Stimulated activated CD4-positive, alpha-beta T cell treated with anti-CD3 and anti-CD28 coated beads, Interleukin-1b, Interleukin-23, amount 100 ng/mL, for 48 hours (primary cell): ENCODE measurements around the gene RIMBP2.

Experiments used
- DNase-seq: peaks from one replicate; pipeline ENCODE4 v3.0.0-alpha.2; 2020

Gene RIMBP2

DNA sequence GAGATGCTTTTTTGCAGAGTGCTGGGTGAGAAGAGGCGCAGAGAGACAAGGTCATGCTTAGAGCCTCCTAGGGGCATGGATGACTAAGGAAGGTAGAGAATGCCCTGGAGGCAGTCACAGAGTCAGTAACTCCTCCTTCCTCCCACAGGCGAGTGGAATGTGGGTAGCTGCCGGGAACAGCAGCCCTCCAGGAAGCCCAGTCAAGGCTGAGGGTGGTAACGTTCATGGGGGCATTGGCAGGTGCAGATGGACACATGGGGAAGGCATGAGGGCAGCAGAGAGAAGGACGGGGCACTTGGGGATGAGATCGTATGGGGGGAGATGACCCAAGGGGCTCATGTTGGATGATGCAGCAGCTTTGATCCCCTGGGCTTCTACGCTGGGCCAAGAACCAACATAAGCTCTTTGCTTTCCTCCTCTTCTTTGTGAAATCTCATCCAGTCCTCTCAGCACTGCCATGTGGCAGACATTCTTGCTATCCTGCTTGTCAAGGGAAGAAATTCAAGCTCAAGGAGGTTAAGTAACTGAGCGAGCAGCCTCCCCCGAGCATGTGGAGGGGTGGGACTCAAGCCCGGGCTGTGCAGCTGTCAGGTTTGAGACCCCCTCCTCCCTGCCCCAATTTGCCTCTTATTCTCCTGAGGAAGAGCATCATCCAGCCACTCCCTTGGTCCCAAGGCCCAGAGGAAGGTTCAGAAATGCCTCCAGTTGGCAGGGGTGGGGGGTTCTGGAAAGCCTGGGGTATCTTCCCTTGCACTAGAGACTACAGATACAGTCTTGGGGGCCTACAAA, 190.5 kb downstream of the RIMBP2 start:
- DNase-seq = no peak

DNA sequence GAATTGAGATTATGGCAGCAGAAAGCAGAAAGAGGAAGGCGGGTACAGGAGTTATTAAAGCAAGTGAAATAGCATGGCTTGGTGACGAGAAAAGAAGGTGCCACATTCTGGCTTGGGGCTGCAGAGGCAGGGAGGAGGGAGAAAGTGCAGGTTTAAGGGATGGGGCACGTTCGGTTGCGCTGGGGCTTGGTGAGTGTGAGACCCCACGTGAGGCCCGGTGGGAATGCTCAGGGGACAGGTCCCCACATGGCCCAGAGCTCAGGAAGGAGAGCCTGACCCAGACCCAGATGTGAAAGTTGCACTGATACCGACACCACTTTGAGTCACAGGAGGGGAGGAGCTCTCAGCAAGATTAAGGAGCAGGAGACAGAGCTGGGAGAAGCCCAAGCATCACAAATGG, 191.3 kb downstream of the RIMBP2 start:
- no peak for DNase-seq

DNA sequence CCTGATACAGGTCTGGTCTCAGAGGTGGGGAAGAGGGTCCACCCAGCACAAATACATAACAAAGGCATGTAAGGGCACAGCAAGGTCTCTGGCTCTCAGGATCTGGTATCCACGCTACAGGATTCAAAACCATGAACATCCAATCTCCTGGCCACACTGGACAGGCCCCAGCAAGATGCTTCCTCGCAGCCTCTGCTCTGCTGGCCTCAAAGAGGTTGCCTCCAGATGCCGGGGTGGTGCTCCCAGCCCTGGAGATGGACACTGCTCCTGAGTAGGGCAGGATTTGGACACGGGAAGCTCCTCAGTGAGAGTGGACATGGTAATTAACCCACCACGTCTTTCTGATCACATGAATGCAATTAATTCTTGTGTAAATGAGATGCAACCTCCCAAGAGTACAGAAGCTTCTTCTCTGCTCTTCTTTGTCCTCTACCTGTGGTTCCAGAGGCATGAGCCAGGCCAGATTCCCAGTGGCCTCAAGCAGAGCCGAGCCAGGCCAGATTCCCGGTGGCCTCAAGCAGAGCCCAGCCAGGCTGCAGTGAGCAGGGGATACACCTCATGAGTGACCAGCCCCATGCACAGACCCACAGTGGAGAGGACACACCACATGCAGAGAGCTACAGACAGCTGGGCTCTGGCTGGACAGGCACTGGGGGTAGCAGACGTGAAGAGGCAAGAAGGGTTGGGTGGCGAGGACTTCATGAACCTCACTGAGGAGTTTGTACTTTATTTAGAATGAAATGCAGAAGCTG, 192.1 kb downstream of the RIMBP2 start:
- no peak for DNase-seq

DNA sequence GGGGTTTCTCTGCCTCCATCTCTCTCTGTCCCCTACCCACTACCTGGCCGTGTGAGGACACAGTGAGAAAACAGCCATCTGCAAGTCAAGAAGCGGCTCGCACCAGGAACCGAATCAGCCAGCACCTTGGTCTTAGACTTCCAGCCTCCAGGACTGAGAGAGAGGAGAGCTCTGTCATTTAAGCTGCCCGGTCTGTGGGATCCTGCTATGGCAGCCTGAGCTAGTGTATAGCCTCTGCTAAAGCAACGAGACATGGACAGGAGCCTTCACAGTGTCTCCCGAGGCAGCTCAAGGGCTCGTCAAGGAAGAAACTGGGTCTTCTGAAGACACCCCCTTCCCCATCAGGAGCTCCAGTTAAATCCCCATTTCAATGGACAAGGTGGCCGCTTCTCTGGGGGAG, 192.9 kb downstream of the RIMBP2 start:
- DNase-seq = no peak

- no peak for DNase-seq
These were observed 193.8 kb downstream of the RIMBP2 start for GRCh38 chr12:130522244-130522834.

DNA sequence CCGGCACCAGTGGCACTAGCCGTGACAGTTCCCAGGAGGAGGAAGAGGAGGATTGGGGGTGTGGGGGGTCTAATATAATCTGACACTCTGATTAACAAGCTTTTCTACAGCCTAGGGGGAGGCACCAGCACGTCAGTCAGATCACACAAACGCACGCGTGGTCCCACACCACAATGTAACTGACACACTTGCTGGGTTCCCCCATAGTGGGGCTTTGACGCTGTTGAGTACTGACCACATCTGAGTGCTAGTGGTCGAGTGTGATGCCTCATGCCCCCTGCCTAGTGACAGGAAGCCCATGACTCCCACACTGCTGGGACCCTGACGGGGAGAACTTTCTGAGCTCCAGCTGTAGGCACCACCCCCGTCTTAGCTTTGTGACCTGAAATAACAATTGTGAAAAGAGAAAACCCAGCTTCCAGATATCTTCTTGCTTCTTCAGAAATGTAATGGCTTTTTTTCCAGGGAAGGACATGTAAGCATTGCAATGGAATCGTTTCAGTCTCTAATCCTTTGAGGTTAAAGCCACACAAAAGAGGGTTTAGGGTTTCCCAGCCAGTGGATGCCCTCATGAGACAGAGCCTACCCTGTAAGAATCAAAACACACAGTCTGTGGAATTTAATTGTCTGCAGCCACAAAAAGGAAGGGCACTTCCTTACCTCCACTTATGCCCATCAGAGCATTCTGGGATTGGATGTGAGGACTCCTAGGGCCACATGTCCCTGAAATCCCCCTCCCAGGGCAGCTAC, 194.5 kb downstream of the RIMBP2 start:
- no peak for DNase-seq

DNA sequence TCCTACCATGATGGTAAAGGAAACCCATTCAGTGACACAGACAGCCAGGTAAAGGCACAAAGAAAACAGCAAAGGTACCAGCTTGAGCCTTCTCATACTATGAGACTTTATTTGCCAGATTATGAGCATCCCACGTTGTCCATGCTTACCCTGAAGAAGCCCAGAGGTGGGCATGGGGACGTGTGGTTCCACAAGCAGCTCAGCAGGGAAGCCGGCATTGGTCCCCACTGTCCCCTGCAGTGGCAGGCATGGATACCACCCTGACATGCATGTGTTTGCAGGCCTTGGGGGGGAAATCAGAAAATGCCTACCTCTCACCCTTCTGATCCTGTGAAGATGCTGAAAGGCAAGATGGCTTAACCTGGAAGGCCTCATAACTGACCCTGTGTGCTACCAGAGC, 195.3 kb downstream of the RIMBP2 start:
- DNase-seq = no peak

DNA sequence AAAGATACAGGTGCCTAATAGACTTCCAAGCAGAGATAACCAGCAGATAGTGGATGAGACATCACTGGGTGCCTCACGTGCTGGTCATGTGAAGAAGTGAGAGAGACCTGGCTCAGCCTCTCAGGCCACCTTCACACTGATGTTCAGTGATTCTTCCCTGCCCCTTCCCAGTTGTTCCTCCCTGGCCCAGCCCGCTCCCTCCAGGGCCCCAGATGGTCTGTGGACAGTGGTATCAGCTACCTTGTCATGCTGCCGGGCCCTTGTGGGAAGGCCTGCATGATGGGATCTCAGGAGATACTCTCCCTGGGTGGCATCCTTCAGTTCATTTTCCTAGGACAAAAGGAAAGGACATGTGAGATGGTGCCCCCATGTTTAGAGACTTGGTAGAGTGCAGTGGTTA, 198.5 kb downstream of the RIMBP2 start:
- DNase-seq = no peak

DNA sequence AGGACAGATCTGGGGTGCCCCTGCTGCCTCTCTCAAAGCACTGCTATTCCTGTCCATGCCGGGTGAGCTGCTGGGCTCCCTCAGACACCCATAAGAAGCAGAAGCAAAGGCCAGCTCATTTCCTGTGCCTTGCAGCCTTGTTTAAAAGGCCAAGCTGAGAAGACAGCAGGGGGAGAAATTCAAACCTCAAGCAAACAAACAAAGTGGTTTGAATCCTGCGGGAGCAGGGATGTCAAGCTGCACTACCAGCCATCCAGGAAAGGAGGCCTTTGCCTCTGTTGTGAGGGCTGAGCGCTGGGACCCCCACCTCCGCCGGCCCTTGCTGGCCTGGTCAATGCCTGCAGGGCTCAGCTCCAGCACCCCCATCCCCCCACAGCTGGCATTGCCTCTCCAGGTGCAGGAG, 201.9 kb downstream of the RIMBP2 start:
- DNase-seq = no peak

- DNase-seq = no peak
These were observed 202.5 kb downstream of the RIMBP2 start for GRCh38 chr12:130513556-130513955.

- DNase-seq = no peak
These were observed 204.8 kb downstream of the RIMBP2 start for GRCh38 chr12:130511285-130511684.

GRCh38 chr12:130509454-130509853, 206.6 kb downstream of the RIMBP2 start:
- DNase-seq = no peak

DNA sequence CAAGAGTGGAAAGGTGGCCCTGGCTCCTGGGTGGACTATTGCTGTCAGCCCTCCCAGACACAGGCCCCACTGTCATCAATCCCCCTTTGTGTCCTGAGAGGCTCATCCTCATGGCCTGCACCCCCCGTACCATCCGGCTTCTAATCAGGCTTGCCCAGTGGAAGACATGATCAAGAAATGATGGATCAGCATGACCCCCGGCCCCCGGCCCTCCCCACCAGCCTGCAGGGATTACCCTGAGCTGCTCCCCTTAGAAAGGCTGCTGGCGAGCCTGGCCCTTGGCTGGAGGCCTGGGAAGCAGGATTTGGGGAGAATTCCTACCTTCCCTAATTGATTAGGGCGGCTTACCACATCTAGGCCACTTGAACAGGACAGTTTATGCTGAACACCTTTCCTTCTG, 207.3 kb downstream of the RIMBP2 start:
- DNase-seq = no peak

GRCh38 chr12:130508318-130508717, 207.8 kb downstream of the RIMBP2 start:
- no peak for DNase-seq

DNA sequence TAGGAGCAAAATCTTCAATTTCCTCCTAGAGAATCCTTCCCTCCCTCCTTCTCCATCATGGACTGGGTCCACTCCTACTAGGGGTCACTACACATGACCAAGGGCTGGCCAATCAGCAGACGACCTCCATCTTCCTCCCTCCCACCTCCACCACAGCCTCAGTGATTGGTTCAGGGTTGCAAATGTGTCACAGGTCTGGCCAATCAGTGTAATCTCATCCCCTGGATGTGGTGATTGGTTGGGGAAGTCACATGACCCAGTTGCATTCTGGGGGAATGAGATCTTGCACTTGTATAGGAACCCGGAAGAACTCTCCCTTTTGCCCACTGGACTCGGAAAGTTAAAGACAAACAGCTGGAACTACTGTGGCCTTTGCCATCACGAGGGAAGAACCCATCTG, 209.3 kb downstream of the RIMBP2 start:
- no peak for DNase-seq

DNA sequence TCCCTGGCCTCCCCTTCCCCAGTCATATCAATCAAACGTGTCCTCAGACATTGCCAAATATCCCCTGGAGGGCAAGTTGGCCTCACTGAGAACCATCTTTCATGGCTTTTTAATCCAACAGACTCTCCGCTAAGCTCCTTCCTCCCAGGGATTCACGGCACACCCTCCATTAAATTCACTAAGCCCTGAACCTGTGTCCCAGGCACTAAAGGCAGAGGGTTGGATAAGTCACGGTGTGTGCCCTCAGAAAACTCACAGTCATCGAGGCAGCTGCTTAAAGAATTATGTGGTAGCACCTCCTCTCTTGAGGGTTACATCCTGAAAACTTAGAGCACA, 211.3 kb downstream of the RIMBP2 start:
- no peak for DNase-seq

- DNase-seq = no peak
These were observed 211.8 kb downstream of the RIMBP2 start for GRCh38 chr12:130504110-130504839.

DNA sequence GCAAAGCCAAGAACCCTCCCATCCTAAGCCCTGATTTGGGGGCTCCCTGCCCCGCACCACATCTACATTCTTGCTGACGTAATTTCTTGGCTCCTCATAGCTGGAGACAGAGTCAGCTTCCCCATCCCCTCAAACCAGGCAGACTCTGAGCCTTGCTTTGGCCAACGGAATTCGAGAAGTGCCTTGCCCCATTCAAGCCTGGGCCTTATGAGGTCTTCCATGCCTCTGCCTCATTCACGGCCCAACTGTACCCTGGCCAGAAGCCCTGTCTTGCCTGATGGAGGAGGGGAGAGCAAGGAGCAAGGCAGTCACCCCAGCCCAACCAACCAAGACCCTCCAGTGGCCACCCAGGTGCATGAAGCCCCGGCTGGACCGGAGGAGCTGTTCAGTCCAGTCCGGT, 214.3 kb downstream of the RIMBP2 start:
- no peak for DNase-seq

GRCh38 chr12:130500835-130501330, 215.2 kb downstream of the RIMBP2 start:
- DNase-seq = no peak

DNA sequence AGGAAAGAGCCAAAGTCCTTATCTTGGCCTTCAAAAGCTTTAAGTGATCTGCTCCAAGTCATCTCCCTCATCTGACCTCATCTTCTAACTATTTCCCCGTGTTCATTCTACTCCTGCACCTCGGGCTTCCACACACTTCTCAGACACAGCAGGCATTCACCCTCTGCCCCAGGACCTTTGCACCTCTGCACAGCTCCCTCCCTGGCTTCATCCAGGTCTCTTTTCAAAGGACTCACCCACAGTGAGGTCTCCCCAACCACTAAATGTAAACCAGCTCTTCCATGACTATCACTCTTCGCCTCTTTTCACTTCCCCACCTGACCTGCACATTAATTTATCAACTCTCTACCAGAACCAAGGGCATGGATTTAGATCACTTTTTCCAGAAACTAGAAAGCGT, 216.6 kb downstream of the RIMBP2 start:
- DNase-seq = no peak

DNA sequence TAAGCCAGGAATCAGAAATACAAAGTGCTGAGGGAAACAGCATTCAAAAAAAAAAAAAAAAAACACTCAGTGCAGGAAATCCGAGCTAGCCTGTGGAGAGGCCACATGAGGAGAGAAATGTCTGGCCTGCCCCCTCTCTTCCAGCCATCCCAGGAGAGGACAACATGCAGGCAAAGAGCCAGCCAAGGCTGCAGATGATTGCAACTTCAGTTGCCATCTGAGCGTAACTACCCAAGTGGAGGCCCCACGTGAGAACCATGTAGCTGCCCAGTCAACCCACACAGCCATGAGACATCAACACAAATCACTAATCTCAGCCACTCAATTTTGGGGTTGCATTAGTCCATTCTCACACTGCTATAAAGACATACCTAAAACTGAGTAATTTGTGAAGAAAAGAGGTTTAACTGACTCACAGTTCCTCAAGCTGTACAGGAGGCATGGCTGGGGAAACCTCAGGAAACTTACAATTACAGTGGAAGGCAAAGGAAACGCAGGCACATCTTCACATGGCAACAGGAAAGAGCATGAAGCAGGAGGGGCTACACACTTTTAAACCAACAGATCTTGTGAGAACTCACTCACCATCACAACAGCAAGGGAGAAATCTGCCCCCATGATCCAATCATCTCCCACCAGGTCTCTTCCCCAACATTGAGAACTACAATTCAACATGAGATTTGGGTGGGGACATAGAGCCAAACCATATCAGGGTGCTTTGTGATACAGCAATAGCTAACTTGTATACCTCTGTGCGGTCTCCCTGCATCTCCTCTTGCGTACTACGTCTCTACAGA, 217.3 kb downstream of the RIMBP2 start:
- DNase-seq = no peak

DNA sequence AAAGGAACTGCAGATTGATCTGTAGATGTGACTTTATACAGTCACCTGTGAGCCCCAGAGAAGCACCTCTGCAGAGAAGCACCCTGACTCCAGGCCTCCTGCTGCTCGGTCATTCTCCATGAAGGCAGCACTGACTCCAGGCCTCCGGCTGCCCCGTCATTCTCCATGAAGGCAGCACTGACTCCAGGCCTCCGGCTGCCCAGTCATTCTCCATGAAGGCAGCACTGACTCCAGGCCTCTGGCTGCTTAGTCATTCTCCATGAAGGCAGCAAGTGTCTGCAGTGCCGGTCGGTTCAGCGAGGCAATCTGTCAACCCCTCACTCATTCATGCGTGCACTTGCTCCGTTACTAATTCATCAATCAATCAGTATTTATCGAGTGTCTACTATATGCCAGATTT, 218.1 kb downstream of the RIMBP2 start:
- no peak for DNase-seq
